8988T (cell line): ENCODE measurements around the gene ZNF423.

Source experiments
- DNase-seq: peaks from one replicate; pipeline ENCODE4 v3.0.0; 2011

The ZNF423 gene

DNA sequence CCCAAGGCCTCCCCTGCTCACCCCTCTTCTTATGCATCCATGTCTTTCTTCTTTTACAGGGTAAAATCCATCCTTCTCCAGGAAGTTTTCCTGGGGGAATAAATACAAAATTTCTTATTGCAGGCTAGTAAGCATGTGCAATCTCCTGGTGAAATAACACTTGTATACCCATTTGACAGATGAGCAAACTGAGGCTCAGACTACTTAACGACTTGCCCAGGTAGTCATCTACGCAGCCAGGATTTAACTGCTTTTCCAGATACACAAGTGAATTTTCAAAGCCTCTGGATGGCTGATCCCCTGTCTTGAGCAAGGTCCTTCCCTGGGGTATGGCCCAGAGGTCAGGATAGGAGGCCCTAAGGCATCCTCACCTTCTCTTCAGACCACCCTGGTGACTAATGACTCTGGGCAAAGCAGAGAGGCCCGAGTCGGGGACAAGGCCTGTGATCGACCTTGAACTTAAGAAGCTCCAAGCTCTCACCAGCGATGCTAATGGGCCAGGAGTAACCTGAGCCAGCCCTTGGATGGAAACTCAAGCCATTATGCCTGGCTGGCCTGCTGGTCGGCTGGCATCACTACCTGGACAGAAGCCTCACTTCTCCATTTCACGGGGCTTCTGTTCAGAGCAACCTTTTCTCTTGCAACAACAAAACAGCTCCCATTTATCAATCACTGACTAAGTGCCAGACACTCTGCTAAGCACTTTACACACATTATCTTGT, 33.1 kb downstream of the ZNF423 start:
- DNase-seq: no peak

DNA sequence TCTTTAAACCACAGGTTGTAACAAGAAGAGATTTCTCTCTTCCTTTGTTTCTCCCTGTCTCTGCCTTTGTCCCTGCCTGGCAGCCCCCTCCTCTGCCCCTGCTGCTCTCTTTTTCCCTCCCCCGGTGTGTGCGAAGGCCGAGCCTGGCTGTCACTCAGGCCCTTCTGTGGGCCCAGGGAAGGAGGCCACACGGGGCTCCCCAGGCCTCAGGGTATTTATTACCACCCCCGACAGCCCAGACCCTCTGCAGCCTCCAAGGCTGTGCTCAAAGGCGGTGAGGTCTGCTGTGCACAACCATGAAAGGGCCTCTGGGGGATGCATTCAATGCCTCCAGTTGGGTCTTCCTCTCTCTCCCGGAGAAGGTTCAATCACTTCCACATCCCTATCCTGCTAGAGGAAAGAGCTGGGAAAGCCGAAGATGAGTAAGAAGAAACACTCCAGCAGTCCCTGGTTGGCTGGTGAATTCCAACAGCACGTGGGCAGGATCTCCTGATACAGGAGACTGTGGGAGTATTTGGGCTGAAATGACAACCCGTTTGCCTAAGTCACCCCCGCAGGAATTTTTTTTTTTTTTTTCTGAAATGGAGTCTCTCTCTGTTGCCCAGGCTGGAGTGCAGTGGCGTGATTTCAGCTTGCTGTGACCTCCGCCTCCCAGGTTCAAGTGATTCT, 34.2 kb downstream of the ZNF423 start:
- DNase-seq: no peak

DNA sequence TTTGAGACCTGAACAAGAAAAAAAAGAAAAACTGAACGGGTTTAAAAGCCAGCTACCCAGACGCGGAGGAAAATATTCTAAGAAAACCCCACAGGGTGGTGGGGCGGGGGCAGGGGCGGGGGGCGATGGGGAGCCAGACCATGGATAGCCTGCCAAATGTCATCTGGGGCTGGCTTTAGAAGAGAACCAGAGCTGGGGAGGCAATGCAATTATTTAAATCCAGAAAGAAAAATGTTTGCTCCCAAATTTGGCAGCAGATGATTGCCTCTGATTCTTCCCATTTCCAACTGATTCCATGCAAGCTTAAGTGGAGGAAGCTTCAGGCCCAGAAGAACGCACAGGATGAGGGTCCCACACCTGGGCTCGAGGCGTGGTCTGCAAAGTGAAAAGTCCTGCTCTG, 34.8 kb downstream of the ZNF423 start:
- no peak for DNase-seq

DNA sequence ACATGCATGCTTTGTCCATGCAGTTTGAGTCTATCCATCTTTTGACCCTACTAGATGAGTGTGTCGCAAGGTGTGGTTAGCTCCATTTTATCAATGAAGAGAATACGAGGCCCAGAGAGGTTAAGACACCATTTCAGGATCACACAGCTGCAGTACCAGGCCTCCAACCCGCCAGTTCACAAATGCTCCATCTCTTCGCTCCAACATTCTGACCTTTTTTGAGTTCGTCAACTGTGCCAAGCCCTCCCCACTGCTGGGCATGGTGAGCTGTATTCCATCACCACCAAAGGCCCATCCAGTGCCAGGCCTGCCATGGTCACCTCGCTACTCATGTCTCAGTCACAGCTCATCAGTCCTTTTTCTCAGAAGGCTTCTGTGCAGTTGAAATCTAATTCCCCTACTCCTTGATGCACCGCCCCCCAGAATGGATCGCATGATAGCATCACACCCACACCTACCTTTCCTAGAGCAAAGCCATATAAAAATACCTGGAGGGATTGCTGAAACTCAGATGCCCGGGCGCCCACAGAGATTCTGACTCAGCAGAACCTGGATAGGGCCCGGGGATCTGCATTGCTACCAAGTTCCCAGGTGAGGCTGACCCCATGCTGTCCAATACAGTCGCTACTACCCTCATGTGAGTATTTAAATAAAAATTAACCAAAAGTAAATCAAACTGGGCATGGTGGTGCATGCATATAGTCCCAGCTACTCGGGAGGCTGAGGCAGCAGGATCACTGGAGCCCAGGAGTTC, 38.0 kb downstream of the ZNF423 start:
- DNase-seq: no peak

DNA sequence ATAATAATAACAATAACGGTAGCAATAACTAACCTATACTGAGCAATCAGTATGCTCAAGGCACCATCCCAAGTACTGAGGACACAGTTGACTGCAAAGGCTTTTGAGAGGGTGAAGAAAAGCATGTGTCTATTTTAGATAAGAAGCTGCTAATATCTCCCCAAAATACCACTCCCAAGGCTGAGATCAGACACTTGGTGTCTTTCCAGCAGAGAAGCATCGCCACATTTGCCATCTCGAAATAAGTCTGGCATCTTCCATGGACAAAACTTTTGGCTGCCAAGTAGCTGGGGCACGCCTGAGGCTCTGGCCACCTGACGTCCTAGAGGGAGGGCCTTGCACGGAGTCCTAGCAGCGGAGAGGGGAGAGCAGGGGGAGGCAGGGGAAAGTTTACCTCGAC, 39.0 kb downstream of the ZNF423 start:
- no peak for DNase-seq

DNA sequence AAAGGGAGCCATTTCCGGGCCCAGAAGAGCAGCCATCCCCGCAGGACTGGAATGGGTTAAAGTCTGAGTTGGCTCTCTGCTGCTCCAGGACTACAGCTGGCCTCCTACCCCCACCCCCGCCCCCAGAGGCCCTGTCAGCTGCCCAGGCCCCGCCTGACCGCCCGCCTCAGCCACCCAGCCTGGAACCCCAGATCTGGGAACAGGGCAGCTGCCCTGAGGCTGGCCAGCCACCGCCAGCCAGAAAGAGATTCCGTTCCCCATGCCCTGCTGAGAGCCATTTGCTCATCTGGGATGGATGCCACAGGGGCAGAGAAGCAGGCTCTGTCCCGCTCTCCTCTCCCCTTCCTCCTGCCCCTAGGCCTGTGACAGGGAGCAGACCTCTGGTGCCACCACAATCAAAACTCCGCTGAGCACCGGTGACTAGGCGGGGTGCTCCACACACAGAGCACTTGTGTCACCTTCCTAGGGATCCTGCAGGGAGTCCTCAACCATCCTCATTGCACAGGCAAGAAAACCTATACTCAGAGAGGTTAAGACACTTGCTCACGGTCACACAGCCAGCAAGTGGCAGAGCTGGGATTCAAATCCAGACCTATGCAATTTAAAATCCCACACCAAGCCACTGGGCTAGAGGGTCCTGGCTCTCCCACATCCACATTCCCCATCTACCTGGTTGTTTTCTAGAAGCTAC, 44.1 kb downstream of the ZNF423 start:
- DNase-seq: no peak

DNA sequence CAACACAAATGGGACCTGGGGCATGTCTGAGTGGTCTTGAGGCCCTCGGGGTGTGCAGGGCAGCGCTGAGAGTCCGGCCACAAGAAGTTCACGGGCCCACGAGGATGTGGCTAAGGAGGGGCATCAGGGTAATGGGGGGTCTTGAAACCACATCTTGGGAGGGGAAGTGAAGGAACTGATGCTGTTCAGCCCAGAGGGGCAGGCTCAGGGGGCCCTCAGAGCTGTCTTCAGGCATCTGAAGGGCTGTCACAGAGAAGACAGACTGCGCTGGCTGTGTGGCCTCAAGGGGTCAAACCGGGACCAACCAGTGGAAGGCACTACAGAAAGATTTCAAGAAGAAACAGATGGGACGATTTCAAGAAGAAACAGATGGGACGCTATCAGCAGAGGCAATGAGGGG, 45.1 kb downstream of the ZNF423 start:
- DNase-seq: no peak

DNA sequence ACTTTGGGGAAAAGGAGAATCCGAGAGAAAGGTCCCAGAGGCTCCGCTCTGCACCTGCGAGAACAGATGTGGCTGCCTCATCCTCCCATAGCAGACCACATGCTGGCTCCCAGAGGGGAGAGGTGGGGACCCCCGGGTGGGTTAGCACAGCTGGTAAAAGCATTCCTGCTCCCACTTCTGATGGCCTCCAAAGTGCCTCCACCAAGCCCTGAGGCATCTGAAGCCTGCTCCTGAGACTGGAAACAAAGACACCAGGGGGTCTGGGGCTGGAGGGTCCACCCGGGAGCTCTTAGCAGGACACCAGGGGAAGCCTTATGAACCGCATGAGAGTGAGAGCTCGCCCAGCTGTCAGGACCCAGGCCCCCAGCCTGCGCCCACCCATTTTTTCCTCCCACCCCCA, 46.4 kb downstream of the ZNF423 start:
- no peak for DNase-seq

DNA sequence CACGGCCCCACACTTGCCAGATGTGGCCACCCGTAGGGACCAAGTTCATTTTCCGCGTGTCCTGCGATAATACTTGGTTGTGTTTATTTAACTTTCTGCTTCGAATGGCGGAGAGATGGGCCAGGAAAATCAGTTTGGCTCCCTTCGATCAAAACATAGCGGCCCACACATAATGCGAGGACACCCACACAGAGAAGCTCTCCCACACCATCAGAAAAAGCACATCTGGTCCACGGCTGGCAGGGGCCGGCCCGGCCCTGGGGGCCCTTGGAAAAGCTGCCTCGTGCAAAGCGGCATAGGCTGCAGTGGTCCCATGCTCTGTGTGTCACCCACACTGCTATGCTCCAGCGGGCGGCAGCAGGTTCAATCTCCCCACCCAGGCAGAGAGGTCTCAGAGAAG, 46.9 kb downstream of the ZNF423 start:
- DNase-seq: no peak

DNA sequence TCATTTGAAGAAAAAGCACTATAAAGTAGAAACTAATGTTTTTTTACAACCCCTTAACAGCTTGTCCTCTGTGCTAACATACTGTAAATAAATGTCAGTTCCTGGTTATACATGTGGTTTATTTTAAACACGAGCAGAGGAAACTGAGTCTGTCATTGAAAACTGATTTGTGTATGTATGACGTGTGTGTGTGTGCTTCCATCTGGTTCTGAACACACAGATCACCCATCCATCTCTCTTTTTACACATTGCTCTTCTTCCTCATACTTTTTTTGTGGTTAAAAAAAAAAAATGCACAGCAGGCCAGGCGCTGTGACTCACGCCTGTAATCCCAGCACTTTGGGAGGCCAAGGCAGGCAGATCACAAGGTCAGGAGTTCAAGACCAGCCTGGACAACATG, 49.5 kb downstream of the ZNF423 start:
- no peak for DNase-seq

DNA sequence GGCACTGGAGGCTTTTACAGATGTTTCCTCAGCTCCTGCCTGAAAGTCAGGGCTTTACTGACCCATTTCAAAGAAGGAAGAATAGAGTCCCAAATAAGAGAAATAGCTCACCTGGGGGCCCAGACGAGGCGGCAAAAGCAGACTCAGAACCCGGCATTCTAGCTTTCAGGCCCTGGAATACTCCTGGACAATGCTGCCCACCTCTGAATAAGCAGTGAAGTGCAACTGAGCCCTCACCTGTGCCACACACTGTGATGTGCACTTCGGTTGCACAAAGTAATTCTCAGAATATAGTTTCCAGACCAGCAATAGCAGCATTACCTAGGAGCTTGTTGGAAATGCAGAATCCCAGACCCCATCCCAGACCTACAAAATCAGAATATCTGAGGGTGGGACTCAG, 54.6 kb downstream of the ZNF423 start:
- no peak for DNase-seq

DNA sequence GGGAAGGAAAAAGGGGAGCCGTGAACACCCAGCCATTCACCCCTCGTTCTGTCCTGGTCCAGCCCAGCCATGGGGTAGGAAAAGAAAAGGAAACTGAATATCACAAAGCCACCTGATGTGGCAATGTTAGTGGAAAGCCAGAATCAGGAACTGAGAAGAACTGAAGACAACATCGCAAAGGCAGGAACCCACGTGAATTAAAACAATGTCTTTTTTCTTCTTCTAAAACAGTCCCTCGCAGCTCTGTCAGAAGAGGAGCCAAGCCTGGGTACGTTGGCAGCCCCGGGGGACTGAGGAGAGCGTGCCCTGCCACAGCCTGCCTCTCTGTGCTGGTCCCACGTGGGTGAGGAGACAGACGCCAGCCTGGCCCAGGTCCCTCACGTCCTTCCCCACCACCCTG, 55.0 kb downstream of the ZNF423 start:
- no peak for DNase-seq

DNA sequence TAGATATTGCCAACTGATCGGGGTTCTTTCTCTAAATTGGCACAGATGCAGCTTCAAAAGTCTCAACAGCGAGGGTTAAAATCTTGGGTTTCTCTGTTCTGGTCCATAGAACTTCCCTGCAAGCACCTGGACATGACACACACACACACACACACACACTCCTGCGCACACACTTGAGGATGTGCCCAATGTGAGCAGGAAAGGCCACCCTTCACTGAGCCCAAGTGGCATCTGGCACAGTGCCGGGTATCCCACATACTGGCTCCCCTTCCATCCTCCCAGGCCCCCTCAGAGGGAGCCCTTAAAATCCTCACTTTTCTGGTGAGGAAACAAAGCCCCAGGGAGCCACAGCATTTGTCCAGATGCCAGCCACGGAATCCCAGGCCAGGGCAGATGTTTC, 55.5 kb downstream of the ZNF423 start:
- no peak for DNase-seq

DNA sequence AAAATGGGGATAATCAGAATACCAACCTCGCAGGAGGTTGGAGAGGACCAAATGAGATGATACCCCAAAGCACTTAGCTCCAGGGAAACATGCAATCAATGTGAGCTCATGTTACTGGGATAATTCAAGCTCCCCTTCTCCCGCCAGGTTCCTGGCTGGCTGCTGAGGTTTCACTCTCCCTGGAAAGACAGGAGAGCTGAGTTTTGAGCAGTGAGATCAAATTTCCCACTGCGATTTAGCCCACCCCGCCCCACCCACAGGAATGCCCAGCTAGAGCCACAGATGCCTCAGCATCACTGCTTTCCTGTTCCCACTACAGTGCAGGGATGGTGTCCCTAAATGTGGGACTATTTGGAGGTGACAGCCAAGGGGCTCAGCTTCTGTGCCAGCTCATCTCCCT, 56.7 kb downstream of the ZNF423 start:
- no peak for DNase-seq

DNA sequence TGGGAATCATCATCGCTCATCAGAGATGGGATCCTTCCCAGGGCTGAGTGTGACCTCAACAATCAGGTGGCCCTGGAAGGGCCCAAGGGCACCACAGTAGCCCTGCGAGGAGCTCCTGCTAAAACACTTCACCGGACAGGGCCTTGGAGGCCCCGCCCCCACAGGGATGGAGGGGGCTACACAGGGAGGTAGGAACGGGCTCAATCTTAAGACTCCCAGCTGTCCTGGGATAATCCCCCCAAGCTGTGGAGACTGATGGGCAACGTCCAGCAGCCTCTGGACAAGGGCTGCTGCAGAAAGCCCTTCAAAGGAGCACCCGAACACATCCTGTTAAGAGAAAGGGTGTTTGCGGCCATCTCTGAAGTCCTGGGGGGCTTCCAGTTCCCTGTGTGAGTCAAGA, 60.4 kb downstream of the ZNF423 start:
- DNase-seq: no peak

DNA sequence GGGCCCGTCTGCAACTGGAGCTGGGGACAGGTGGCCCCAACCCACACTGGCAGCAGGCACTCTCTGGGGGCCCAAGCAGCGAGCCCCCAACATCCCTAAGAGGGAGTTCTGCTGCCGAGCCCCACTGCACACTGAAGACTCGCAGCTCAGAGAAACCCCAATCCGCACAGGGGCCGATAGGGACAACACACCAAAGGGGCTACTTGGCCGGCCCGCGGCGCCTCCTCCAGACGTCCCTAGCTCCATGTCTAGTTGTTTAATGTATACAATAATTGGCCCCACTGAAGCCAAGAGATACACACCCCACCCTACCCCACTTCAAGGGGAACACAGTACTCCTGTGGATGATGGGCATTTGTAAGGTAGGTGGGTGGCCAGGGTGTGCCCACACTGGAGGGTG, 62.7 kb downstream of the ZNF423 start:
- no peak for DNase-seq

DNA sequence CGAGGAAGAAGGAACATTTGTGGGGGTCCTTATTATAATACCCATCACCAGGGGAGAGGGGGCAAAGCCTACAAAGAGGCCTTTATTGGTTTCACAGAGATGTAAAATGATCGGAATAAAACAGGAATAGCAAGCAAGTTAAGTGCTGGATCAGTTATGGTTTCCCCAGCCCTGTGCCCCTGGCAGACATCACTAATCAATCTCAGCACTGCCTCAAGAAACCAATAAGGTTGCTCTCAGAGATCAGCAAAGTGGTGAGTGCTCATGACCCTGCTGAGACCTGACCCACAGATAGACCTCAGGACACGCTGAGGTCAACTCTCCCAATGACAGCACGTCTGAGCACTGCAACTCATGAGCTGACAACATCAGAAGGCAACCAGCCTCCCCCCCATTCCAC, 66.3 kb downstream of the ZNF423 start:
- no peak for DNase-seq

DNA sequence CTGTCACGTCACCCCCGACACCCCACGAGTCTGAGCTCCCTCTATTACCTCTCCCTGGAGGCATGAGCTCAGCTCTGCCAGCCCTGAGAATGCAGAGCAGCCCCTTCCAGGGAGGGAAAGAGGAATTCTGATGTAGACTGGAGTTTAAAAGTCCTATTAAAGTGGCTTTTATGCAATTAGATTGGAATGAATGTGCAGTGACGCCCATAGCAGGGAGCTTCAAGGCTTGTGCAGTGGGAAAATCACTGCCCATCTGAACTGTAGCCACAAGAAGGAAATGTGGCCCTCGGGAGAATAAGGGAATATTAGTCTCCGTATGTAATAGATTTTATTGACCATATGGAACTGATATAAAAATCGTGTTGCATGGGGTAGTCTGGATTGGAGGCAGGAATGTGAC, 66.9 kb downstream of the ZNF423 start:
- no peak for DNase-seq

DNA sequence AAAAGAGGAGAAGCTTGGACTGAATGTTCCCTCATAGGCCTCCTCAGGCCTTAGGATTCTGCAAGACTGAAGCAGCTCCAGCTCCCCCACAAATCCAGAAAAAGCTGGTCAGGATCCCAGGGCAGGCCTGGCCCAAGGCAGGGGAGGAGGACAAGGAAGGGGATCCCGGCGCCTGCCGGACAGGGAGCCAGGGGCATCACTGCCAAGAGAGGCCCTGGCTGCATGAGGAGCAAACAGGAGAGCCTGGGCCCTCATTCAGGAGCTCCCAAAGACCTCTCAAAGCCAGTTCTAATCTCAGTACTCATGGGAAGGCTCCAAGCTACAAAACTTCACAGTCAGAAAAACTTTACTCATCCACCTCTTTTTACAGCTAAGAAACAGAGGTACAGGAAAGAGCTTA, 67.3 kb downstream of the ZNF423 start:
- DNase-seq: no peak

DNA sequence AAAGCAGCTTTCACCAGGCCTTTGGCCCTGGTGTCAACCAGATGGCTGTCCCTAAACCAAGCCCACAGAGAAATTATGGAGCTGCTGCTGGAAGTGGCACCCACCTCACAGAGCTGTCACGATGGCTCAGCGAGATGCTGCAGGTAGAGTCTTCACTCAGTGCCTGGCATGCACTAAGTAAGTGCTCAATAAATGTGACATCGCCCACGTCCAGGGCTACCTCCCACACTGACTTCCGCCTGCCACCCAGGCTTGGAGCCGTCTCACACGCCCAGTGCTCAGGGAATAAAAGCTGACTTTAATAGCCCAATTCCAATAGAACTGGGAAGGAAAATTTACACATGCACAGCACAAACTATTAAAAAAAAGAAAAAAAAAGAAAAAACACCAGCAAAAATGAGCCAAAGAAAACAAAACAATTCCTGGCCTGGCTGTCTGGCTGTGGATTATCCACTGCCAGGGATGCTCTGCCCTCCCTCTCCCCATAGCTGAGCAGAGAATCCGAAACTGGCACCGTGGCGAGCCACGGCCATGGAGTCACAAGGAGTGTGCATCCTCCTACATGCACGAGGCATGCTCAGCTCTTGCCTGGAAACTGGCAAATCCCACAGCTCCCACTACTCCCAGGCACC, 68.9 kb downstream of the ZNF423 start:
- no peak for DNase-seq

DNA sequence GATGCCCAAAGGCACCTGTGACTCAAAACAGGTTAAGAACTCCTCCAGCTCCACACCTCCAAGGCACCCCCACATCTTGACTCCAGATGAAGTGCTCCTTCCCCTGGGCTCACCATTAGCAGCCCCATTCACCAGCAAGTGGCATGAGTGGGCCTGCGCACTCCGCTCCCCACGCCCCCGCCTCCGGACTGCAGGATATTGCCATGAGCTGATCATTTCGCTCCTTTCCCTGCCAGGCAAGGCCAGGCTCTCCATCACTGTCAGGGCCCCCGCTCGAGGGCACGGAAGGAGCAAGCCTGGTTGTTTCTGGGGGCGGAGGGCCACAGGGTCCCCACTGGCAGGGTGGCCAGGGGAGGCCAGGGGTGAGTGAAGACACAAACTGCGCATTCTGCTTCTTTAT, 69.9 kb downstream of the ZNF423 start:
- no peak for DNase-seq

DNA sequence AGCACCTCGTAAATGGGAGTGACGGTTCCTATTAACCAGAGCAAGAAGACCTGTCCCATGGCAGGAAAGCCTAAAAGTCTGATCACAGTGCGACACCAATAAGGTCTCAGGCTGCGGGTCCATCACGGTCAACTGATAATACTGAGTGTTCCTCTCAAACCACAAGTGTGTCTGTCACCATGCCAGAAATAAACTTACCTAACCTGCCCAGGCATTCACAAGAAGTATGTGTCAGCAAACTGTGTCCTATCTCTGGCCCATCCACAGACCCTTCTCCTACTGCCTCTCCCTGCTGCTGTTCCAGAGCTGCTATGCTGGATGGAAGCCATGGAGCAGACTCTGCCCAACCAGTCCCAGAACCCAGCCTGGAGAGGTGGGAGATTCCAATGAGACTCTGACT, 73.5 kb downstream of the ZNF423 start:
- no peak for DNase-seq

DNA sequence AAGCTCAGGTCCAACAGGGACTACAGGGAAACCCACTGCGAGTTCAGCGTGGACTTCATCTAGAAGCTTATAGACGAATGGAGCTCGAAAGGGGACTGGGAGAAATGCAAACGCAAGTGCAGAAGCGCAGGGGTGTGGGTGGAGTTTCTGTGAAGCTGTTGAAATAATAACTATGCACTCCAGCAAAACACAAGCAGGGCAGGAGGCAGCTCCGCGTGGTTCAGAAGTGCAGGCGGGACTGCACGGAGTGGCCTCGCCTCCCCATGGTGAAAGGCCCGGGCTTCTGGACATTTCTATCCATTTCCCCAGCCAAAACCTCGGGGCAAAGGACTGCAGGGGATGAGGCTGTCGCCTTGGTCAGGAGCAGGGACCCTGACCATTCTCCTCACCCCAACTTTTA, 74.5 kb downstream of the ZNF423 start:
- DNase-seq: no peak
